Activated CD4-positive, alpha-beta T cell treated with anti-CD3 and anti-CD28 coated beads, Interleukin-2, Interleukin-4, amounts not matched to agents 100 ng/mL and 50 ng/mL, durations not matched to agents 16 hours and 8 hours (primary cell): ENCODE measurements around the gene SMURF2.

Experiments
- DNase-seq: peaks from one replicate; pipeline ENCODE4 v3.0.0-alpha.2; 2020; ENCODE audit warnings: low spot score

SMURF2 gene

GRCh38 chr17:64503341-64503740, 158.8 kb downstream of the SMURF2 start:
- DNase-seq = no peak

DNA sequence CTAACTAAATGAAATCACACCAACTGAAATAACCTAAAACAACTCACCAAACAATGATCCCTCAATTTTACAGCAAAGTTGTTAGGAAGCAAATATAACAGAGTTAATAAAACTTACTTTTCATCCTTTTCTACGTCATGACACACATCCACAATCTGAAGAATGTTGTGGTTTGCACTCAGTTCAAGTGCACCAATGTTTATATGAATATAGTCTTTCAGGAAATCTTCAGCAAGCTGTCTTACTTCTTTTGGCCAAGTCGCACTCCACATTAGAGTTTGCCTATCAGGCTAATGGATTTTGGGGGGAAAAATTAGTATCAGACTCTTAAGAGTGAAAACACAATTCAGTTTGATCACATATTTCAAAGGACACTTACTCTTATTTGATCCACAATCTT, 159.3 kb downstream of the SMURF2 start:
- no peak for DNase-seq

DNA sequence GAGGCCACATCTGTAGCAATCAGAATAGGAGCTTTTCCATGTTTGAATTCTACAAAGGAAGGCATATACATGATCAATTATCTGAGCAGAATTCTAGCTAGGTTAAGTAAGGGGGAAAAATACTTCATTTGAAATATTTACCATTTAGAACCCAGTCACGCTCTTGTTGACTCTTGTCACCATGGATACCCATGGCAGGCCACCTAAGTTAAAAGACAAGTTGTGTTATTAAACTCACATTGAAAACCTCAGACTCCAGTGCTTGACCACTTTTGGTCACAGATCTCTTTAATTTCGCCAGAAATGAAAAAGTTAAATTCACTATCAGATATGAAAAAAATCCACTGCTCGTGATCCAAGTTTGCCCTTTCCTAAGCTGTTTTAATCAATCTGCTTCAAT, 160.1 kb downstream of the SMURF2 start:
- DNase-seq = no peak

- DNase-seq = no peak
These were observed 161.0 kb downstream of the SMURF2 start for GRCh38 chr17:64500862-64501765.

DNA sequence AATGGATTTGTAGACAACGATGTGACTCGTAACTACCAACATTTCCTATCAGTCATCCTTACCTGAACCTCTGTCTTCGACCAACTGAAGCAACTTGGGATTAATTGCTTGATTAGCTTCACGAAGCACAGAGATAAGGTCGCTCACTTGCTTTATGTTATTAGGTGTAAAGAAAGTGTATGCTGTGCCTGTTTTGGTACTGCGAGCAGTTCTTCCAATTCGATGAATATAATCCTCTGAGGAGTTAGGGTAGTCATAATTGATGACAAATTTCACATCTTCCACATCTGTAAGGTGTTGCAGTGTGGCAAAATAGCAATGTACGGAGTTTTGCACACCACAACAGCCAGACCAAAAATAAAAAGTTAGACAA, 161.6 kb downstream of the SMURF2 start:
- no peak for DNase-seq

DNA sequence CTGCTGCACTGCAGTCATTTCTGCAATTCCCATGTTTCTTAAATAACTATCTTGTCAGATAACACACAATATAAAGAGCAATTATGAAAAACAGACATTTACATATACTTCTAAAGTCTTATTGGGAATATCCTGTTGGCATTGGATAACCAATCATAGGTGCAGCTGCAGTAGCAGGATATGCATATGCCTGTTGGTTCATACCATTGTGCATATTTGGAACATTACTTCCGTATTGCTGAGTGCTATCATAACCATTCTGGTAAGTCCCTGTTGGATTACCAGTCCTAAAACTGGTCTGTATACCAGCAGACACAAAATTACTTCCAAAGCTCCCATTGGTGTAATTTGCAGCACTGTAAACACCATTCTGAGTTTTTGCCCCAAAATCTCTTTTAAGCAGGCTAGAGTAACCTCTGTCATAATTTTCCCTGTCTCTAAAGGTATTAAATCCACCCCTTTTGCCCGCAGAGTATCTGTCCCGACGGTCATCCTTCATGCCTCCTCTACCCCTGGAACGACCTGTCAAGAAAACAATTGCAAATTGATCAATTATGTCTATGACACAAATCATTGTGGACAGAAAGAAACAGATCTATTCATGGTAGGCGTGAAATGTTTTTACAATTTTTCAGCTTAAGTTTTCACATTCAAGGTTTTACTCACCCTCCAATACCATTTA, 162.2 kb downstream of the SMURF2 start:
- DNase-seq = no peak

- DNase-seq = no peak
These were observed 163.6 kb downstream of the SMURF2 start for GRCh38 chr17:64498308-64499203.

- DNase-seq = no peak
These were observed 164.5 kb downstream of the SMURF2 start for GRCh38 chr17:64497565-64498035.

DNA sequence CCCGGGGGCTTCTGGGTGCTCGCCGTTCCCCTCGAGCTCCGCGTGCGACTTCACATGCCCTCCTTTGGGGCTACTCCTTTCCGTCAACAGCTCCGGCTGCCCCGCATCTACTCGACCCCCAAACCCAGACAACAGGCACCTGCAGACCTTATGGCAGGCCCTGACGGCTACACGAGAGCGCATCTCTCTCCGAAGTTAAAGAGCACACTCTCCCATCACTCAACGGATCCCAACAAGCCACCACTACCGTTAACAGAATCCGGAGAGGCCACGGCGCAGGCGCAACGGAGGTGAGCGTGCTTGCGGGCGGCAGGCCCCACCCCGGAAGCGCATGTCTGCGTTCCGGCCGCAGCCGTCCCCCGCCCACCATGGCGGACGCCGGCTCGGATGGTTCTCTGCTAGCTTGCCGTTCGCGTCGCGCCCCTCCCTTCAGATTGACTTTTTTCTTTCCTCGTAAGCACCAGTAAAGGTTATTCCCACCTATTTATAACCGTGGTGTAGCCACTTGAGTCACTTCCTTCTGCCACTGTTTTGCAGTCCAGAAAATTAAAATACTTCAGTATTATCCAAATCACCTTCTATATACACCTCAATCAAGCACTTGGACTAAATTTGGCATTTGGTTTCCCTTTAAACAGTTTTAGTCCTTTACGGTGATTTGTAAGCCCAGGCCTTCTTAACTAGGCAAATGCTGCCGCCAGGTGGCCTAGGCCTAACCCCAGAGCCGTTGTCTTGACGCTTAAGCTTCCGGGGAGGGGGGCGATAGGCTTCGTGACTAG, 165.1 kb downstream of the SMURF2 start, which contains the start of gene POLG2:
Gene POLG2, minus strand, starts transcription at position 269 of the 779 bp plus-strand sequence. Its CDS starts 86 bp downstream, at position 183.
- DNase-seq = peak; percentile 95

DNA sequence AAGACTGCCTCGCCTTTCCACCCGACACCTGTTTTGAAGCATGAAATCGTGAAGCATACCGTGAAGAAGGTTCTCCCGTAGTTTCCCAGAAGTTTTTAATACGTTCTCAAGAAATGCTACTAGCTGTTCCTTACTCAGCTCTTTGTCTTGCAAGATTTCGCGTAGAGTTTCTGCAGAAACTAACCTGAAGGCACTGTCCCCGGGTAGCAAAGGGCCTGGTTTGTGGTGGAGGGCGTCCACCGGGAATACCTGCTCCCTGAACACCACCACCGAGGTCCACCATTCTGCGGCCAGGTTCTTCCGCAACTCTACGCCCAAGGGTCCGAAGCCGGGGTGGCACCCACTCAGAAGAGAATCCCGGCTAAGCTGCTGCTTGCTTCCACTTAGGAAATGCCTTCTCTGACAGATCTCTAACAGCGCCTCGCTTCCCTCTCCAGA, 165.7 kb downstream of the SMURF2 start:
- no peak for DNase-seq
